HG03280 (cell line): ENCODE data around the gene PINLYP.
"Not testable (repeated sequence)": the region's sequence is repeated elsewhere in the genome, so short reads cannot be mapped to it uniquely, and the experiment has no call there.

Experiments used
- ATAC-seq: cut with Tn5 transposase; IDR thresholded peaks from one replicate; pipeline ENCODE4 v1.9.1; 2021; ENCODE audit warnings: mild to moderate bottlenecking, moderate library complexity; ENCODE audit not compliant: unreplicated experiment

Gene PINLYP

GRCh38 chr19:43578787-43579186 is 3.2 kb downstream of the PINLYP start:
- ATAC-seq, result no peak

GRCh38 chr19:43581467-43581866 is 5.9 kb downstream of the PINLYP start:
- ATAC-seq, result no peak

- ATAC-seq, result no peak
These were observed 6.9 kb downstream of the PINLYP start for GRCh38 chr19:43582495-43582894.

DNA sequence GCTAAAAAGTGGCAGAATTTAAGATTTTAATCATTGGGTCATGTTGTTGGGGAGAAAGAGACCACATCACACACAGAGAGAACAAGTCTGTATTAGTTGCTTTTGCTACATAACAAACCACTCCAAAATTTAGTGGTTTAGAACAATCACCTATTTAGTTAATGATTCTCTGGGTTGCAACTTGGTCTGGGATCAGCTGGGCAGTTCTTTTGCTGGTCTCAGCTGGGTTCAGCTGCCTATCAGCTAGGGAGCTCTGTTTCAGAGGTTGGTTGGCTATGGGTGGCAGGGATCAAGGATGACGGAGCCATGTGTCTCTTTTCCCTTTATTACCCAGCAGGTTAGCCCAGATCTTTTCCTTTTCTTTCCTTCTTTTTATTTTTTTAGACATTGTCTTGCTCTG is 8.9 kb downstream of the PINLYP start:
- no peak for ATAC-seq

DNA sequence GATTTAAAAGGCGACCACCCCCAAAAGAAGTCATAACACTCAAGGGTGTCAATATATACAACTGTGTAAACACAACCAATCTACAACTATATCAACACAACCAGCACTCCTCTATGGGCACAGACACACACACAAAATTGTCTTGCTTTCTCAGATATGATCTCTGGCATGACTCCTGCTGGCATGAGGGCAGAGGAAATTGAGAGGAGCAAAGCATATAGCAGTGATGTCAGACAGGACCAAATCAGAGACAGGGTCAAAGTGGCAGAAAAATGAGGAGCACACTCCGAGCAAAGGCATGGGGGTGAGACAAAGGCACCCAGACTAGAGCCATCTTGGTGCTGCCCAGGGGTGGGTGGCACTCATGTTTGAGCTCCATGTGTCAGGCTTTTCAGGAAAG is 10.7 kb downstream of the PINLYP start:
- no peak for ATAC-seq

DNA sequence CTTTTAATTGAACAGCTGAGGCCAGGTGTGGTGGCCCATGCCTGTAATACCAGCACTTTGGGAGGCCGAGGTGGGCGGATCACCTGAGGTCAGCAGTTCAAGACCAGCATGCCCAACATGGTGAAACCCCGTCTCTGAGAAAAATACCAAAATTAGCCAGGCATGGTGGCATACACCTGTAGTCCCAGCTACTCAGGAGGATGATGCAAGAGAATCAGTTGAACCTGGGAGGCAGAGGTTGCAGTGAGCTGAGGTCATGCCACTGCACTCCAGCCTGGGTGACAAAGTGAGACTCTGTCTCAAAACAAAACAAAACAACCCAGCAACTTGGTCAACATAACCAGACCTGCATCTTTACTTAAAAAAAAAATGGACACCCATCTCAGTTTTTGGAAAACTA is 11.4 kb downstream of the PINLYP start:
- not testable (repeated sequence) for ATAC-seq

DNA sequence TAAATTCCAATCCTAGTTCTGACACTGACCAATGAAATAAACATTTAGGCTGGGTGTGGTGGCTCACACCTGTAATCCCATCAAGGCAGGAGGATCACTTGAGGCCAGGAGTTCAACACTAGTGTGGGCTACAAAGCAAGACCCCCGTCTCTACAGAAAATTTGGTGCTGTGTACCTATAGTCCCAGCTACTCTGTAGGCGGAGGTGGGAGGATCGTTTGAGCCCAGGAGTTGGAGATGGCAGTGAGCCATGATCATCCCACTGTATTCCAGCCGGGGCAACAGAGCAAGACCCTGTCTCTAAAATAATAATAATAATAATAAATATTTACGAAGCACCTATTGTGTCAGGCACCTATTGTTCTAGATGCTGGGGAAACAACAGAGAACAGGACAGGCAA is 13.7 kb downstream of the PINLYP start:
- no peak for ATAC-seq

GRCh38 chr19:43589678-43590077 is 14.1 kb downstream of the PINLYP start:
- ATAC-seq, result no peak

DNA sequence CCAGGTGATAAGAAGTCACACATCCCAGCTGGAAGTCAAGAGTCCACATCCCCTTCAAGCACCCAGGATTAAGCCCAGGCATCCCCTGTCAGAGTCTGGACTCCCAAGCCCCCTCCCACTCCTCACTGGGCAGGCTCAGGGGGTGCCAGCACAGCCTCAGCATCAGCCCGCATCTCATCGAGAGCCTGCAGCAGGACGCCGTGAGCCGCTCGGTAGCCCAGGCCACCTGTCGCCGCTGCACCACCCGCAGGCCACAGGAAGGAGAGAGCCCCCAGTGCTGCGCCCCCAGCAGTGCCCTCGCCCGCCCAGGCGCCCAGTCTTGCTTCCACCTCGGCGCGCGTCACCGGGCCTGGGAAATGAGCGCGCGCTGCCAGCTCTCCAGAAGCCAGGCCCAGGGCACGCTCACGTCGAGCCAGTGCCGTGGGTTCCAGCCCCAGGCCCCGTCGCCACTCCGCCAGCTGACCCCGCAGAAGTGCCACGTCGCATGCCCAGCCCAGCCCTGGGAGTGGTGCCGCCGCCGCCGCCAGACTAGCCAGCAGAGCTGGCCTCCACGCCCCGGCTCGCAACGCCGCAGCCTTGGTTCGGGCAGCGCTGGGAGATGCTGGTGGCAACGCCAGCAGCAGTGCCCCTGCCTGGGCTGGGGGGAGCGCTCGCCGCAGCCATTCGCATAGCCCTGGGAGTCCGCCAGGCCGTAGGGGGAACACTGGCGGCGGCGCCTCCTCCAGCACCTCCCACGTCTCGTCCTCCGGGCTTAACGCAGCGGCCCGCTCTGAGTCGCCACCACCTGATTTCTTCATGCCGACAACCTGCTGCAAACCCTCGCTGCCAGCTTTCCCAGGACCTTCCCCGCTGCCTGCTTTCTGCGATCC is 16.5 kb downstream of the PINLYP start:
- ATAC-seq, result no peak

- no peak for ATAC-seq
These were observed 17.3 kb downstream of the PINLYP start for GRCh38 chr19:43592800-43593350.

GRCh38 chr19:43594081-43594697 is 18.6 kb downstream of the PINLYP start:
- no peak for ATAC-seq

- peak; percentile 29 for ATAC-seq
These were observed 19.4 kb downstream of the PINLYP start for GRCh38 chr19:43594710-43595604.

- peak; percentile 6 for ATAC-seq
These were observed 20.0 kb downstream of the PINLYP start for GRCh38 chr19:43595605-43595998.

GRCh38 chr19:43595999-43596841 is 20.6 kb downstream of the PINLYP start, which contains the start of the genes IRGQ and ZNF576:
Gene IRGQ, minus strand, starts transcription at chr19:43596134. Its CDS starts 796 bp downstream, at chr19:43595338.
Gene ZNF576, plus strand, starts transcription at chr19:43596595. Its CDS starts 514 bp downstream, at chr19:43597109.
- peak; percentile 89 for ATAC-seq

GRCh38 chr19:43596842-43597461 is 21.4 kb downstream of the PINLYP start:
- no peak for ATAC-seq

- ATAC-seq, result no peak
These were observed 22.3 kb downstream of the PINLYP start for GRCh38 chr19:43597876-43598275.

DNA sequence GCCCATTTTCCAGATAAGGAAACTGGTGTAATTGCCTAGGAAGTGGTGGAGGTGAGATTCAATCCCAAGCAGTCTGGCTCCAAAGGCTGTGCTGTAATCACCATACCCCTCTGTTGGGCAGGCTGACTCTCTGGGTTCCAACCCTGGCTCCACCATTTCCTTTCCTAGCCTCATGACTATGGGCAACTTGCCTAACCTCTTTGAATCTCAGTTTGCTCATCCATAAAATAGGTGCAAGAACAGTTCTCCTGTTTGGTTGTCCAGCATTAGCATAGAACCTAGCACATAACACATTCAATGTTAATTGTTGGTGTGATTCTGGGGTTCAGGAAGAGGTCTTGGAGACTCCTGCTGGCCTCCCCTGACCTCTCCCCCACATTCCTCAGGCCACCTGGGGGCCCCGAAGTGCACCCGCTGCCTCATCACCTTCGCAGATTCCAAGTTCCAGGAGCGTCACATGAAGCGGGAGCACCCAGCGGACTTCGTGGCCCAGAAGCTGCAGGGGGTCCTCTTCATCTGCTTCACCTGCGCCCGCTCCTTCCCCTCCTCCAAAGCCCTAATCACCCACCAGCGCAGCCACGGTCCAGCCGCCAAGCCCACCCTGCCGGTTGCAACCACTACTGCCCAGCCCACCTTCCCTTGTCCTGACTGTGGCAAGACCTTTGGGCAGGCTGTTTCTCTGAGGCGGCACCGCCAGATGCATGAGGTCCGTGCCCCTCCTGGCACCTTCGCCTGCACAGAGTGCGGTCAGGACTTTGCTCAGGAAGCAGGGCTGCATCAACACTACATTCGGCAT is 23.0 kb downstream of the PINLYP start:
- ATAC-seq, result no peak

DNA sequence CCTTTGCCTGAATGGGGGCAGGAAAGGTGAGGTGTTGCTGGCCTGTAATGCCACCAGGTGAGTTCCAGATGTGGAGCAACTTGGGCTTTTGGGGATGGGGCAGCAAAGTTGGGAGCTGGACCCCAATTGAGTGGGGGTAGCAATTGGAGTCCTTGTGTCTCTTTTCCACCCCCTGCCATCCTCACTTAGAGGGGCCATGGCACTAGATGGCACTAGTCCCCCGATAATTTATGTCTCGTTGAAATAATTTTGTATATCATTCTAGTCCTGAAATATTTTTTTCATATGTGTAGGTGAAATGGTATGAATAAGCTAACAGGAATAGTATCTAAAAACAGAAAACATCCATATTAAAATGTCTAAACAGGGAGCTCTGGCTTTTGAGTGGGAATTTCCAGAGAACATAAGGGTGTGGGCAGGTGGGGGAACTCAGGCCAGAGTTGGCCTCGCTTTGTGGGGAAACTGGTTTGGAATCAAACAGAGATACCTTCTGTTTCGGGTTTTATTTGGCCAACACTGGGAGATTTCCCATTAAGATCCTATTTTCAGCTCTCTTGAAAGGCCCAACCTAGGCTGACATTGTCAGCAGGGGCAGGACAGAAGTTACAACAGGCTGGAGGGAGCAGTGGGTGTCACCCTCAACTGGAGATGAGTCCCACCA is 24.2 kb downstream of the PINLYP start:
- no peak for ATAC-seq
